ENCODE measurements around the gene SLC24A1.

GRCh38 chr15:65571971-65572370 lies 49.8 kb upstream of the SLC24A1 start:
- TF ChIP-seq, protein P1, sequence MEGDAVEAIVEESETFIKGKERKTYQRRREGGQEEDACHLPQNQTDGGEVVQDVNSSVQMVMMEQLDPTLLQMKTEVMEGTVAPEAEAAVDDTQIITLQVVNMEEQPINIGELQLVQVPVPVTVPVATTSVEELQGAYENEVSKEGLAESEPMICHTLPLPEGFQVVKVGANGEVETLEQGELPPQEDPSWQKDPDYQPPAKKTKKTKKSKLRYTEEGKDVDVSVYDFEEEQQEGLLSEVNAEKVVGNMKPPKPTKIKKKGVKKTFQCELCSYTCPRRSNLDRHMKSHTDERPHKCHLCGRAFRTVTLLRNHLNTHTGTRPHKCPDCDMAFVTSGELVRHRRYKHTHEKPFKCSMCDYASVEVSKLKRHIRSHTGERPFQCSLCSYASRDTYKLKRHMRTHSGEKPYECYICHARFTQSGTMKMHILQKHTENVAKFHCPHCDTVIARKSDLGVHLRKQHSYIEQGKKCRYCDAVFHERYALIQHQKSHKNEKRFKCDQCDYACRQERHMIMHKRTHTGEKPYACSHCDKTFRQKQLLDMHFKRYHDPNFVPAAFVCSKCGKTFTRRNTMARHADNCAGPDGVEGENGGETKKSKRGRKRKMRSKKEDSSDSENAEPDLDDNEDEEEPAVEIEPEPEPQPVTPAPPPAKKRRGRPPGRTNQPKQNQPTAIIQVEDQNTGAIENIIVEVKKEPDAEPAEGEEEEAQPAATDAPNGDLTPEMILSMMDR (conservative IDR thresholded peaks at IDR 0.05; ENCODE audit: low read depth, low read length) = no peak
- no peak for TF ChIP-seq EZH2 (IDR thresholded peaks at IDR 0.05; ENCODE audit: low read length, unreplicated experiment)

Data from PC-3 (cell line).